HG02870 (cell line): Measurements from ENCODE around the gene CDC14B.
"Not testable (repeated sequence)": the region's sequence is repeated elsewhere in the genome, so short reads cannot be mapped to it uniquely, and the experiment has no call there.

Source experiments
- ATAC-seq: cut with Tn5 transposase; IDR thresholded peaks from one replicate; pipeline ENCODE4 v1.9.1; 2021; ENCODE audit warnings: mild to moderate bottlenecking, moderate library complexity; ENCODE audit not compliant: unreplicated experiment

Gene CDC14B

GRCh38 chr9:96626912-96627311 is 7.3 kb upstream of the CDC14B start:
- ATAC-seq = no peak

GRCh38 chr9:96621618-96622017 is 2.0 kb upstream of the CDC14B start:
- ATAC-seq = no peak

- no peak for ATAC-seq
These were observed 1.2 kb upstream of the CDC14B start for GRCh38 chr9:96620832-96621269.

- no peak for ATAC-seq
These were observed 505 bp upstream of the CDC14B start for GRCh38 chr9:96620181-96620514.

GRCh38 chr9:96619124-96619465 is 548 bp downstream of the CDC14B start:
- no peak for ATAC-seq

GRCh38 chr9:96618209-96619123 is 1.2 kb downstream of the CDC14B start:
- no peak for ATAC-seq

GRCh38 chr9:96617439-96618185 is 2.0 kb downstream of the CDC14B start:
- ATAC-seq = no peak

GRCh38 chr9:96616817-96617438 is 2.7 kb downstream of the CDC14B start:
- ATAC-seq = no peak

- no peak for ATAC-seq
These were observed 4.2 kb downstream of the CDC14B start for GRCh38 chr9:96615411-96615810.

GRCh38 chr9:96614664-96615063 is 5.0 kb downstream of the CDC14B start:
- not testable (repeated sequence) for ATAC-seq

GRCh38 chr9:96612966-96613589 is 6.6 kb downstream of the CDC14B start:
- no peak for ATAC-seq

GRCh38 chr9:96612105-96612965 is 7.3 kb downstream of the CDC14B start:
- ATAC-seq = no peak

GRCh38 chr9:96611302-96611701 is 8.3 kb downstream of the CDC14B start:
- no peak for ATAC-seq

- ATAC-seq = no peak
These were observed 9.9 kb downstream of the CDC14B start for GRCh38 chr9:96609732-96610131.

- no peak for ATAC-seq
These were observed 11.7 kb downstream of the CDC14B start for GRCh38 chr9:96607971-96608370.

- no peak for ATAC-seq
These were observed 14.3 kb downstream of the CDC14B start for GRCh38 chr9:96605328-96605727.

- ATAC-seq = no peak
These were observed 15.7 kb downstream of the CDC14B start for GRCh38 chr9:96604004-96604319.

- no peak for ATAC-seq
These were observed 16.2 kb downstream of the CDC14B start for GRCh38 chr9:96603305-96604003.

GRCh38 chr9:96599298-96599697 is 20.3 kb downstream of the CDC14B start:
- no peak for ATAC-seq

GRCh38 chr9:96596601-96597111 is 23.0 kb downstream of the CDC14B start:
- ATAC-seq = no peak
